ENCODE results near the gene ELP1. TPM values are rescaled to one million over a fixed set of nuclear protein-coding genes. Genes with fewer than 3 reads are reported as not detected.
"Not testable (repeated sequence)": the region's sequence is repeated elsewhere in the genome, so short reads cannot be mapped to it uniquely, and the experiment has no call there.

ELP1 gene
- total RNA-seq, 1 donor from 2014 or later = 32.7 TPM

DNA sequence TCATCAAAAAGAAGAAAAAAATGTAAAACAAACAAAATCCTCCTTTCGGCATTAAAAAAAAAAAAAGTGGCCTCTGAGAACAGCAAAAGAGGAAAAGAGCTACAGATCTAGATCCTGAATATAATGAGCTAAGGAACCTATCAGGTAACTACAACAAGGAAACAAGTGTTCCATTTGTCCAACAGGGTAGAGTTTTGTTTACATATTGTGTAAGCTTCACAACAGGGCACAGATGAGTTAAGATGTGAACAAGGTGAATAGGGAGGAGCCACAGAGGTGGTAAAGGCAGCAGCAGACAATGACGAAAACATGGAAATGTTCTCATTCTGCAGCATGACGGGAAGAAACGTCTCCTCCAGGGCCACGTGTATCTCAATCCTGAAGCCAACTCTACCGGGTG is 14.4 kb downstream of the ELP1 start:
- Mint-ChIP-seq H3K9me3 (no peaks in the 10 kb centered on the region), H3K36me3 (ENCODE audit: low read depth) (peaks cover 56% of the 10 kb centered on the region), H3K27ac (no peak overlapping the region), H3K4me1 (ENCODE audit: low read depth) (no peaks in the 10 kb centered on the region), H3K4me3 (ENCODE audit: low read depth) (no peak overlapping the region), H3K27me3 (ENCODE audit: low read depth) (no peaks in the 10 kb centered on the region)
- no peak for DNase-seq (ENCODE audit: low spot score)
- intact Hi-C loops (cut with micrococcal nuclease) = no loop called here

DNA sequence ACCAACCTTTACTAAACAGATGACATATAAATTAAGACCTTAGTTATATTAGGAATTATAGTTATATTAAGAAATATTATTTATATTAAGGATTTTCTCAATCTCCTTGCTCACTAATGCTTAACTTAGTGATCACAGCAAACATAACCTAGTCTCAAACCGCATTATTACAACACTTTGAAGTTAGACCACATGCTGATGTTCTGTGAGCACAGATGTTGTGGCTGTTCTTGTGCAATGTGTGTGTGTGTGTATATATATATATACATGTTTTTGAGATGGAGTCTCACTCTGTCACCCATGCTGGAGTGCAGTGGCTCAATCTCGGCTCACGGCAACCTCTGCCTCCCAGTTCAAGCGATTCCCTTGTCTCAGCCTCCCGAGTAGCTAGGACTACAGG is 20.5 kb downstream of the ELP1 start:
- Mint-ChIP-seq H3K36me3 (ENCODE audit: low read depth) (peaks cover 59% of the 10 kb centered on the region), H3K4me1 (ENCODE audit: low read depth) (peaks cover 8% of the 10 kb centered on the region), H3K9me3 (no peaks in the 10 kb centered on the region), H3K27me3 (ENCODE audit: low read depth) (no peaks in the 10 kb centered on the region), H3K4me3 (ENCODE audit: low read depth) (no peak overlapping the region), H3K27ac (no peak overlapping the region)
- intact Hi-C loops (cut with micrococcal nuclease) = no loop called here
- DNase-seq (ENCODE audit: low spot score) = no peak

DNA sequence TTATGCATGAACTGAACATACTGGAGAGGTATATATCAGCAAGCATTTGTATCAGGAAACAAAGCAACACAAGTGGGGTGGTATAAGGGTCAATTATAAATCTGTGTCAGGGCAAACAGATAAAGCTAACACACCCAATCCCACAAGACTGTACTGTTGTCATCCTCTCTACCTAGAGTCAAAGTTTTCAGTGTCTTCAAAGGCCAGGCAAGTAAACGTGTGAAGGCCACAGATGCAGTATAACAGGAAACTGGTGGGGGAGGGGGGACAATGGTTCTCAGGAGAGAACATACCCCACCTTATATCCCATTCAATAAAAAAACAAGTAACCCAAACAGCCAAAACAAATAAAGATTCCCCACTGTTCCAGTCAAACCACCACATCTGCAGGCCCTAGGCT is 22.1 kb downstream of the ELP1 start:
- DNase-seq (ENCODE audit: low spot score) = no peak
- Mint-ChIP-seq H3K4me1 (ENCODE audit: low read depth) (peaks cover 8% of the 10 kb centered on the region), H3K27me3 (ENCODE audit: low read depth) (no peaks in the 10 kb centered on the region), H3K36me3 (ENCODE audit: low read depth) (peaks cover 60% of the 10 kb centered on the region), H3K4me3 (ENCODE audit: low read depth) (no peak overlapping the region), H3K9me3 (no peaks in the 10 kb centered on the region), H3K27ac (no peak overlapping the region)
- intact Hi-C loops (cut with micrococcal nuclease) = no loop called here

DNA sequence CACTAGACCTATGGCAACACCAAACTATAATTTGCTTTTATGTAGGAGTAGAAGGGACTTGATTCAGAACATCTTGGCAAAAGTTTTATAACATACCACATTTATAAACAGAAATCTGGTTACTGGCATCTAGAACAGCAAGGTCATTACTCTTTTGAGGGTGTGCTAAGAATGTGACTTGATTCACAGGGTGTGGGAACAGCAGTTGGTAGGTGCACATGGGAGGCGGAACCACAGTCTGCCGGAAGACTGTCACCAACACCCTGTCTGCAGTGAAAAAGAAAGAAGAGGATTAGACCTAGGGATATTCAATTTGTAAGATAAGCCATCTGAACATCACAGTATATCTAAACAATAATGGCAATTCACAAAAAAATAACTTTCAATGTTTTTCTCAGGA is 23.0 kb downstream of the ELP1 start:
- H3K27me3 Mint-ChIP-seq (ENCODE audit: low read depth) = no peaks in the 10 kb centered on the region
- H3K4me3 Mint-ChIP-seq (ENCODE audit: low read depth) = no peak overlapping the region
- H3K27ac Mint-ChIP-seq = no peak overlapping the region

DNA sequence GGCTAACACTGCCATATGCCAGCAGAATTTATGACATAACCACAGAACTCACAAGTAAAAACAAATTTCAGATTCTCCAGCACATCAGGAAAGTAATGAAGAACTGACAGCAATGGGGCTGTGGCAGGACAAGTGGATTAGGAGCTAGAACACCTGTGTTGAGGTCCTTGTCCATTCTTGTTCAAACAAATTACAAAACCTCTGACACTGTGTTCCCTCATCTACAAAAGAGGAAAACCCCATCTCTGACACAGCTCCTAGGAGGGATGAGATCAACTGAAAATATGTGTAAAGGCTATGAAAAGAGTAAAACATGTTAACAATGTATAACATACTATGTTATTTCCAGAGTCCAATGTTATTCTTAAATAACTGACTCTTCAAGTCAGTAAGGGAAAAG is 23.5 kb downstream of the ELP1 start:
- Mint-ChIP-seq H3K27me3 (ENCODE audit: low read depth) (no peaks in the 10 kb centered on the region), H3K27ac (no peak overlapping the region), H3K9me3 (no peaks in the 10 kb centered on the region), H3K4me3 (ENCODE audit: low read depth) (no peak overlapping the region), H3K4me1 (ENCODE audit: low read depth) (peaks cover 8% of the 10 kb centered on the region), H3K36me3 (ENCODE audit: low read depth) (peaks cover 55% of the 10 kb centered on the region)
- intact Hi-C loops (cut with micrococcal nuclease) = no loop called here
- DNase-seq (ENCODE audit: low spot score) = no peak

More for the DNA sequence above, 23.0 kb downstream of the ELP1 start:
- Mint-ChIP-seq H3K36me3 (ENCODE audit: low read depth) (peaks cover 59% of the 10 kb centered on the region), H3K9me3 (no peaks in the 10 kb centered on the region), H3K4me1 (ENCODE audit: low read depth) (peaks cover 8% of the 10 kb centered on the region)
- intact Hi-C loops (cut with micrococcal nuclease) = no loop called here
- DNase-seq (ENCODE audit: low spot score) = no peak

DNA sequence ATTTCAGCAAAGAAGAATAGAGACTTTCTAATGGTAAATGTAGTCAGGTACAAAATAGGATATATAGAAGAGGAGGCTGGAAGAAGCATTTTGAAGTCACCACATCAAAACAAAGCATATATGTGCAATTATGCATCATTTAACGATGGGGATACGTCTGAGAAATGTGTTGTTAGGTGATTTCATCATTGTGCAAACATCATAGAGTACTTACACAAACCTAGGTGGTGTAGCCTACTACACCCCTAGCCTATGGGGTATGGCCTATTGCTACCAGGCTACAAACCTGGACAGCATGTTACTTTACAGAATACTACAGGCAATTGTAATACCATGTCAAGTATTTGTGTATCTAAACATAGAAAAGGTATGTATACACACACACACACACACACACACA is 28.4 kb downstream of the ELP1 start:
- Mint-ChIP-seq H3K4me3 (ENCODE audit: low read depth) (no peak overlapping the region), H3K27me3 (ENCODE audit: low read depth) (no peaks in the 10 kb centered on the region), H3K27ac (no peak overlapping the region), H3K36me3 (ENCODE audit: low read depth) (peaks cover 50% of the 10 kb centered on the region), H3K4me1 (ENCODE audit: low read depth) (no peaks in the 10 kb centered on the region), H3K9me3 (no peaks in the 10 kb centered on the region)
- no peak for DNase-seq (ENCODE audit: low spot score)
- intact Hi-C loops (cut with micrococcal nuclease) = no loop called here

DNA sequence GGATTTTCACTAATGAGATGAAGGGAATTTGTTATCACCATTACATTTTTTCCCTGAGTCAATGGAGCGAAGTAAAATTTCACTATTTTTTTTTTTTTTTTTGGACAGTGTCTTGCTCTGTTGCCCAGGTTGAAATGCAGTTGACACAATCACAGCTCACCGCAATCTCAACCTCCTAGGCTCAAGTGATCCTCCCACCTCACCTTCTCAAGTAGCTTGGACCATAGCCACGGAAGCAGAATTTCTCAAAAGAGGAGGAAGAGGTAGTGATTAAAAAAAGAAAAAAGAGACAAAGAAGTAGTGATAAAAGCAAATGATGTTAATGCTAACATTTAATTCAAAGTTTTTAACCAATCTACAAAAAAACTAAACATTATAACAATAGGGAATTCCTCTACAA is 29.8 kb downstream of the ELP1 start:
- no peaks in the 10 kb centered on the region for H3K4me1 Mint-ChIP-seq (ENCODE audit: low read depth)
- H3K27me3 Mint-ChIP-seq (ENCODE audit: low read depth) = no peaks in the 10 kb centered on the region
- H3K27ac Mint-ChIP-seq = no peak overlapping the region
- intact Hi-C loops (cut with micrococcal nuclease) = no loop called here
- no peak overlapping the region for H3K4me3 Mint-ChIP-seq (ENCODE audit: low read depth)
- no peak for DNase-seq (ENCODE audit: low spot score)
- no peaks in the 10 kb centered on the region for H3K9me3 Mint-ChIP-seq
- peaks cover 47% of the 10 kb centered on the region for H3K36me3 Mint-ChIP-seq (ENCODE audit: low read depth)

DNA sequence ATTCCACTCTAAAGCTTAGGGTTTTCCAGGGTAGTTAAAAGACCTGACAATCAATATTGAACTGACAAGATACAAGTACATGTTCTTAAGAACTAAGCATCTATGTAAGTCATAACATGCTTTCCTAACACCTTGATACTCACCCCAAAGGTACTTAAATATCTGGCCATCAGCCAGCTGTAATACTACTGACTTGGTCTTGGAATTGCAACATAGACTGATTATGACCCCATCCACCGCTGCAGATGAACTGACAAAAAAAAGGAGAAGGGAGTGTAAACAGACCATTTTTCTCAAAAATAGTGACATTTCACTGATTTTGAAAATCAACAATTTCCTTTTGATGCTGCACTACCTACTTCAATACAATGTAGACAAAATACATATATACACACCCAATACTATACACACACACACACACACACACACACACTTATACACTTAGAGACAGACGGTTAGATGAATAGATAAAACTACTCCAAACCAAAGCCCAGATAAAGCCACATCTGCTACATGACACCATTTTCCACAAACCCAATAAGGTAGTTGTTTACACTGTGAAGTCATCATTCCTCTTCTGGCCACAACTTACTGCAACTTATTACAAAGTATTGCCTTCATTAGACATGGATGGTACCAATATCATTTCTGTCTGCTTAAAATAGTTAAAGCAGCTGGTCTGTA is 30.4 kb downstream of the ELP1 start:
- H3K36me3 Mint-ChIP-seq (ENCODE audit: low read depth) = peaks cover 42% of the 10 kb centered on the region
- DNase-seq (ENCODE audit: low spot score) = no peak
- H3K27me3 Mint-ChIP-seq (ENCODE audit: low read depth) = no peaks in the 10 kb centered on the region
- no peaks in the 10 kb centered on the region for H3K9me3 Mint-ChIP-seq
- H3K4me3 Mint-ChIP-seq (ENCODE audit: low read depth) = no peak overlapping the region
- H3K27ac Mint-ChIP-seq = peak overlapping the region; percentile 0
- H3K4me1 Mint-ChIP-seq (ENCODE audit: low read depth) = no peaks in the 10 kb centered on the region
- intact Hi-C loops (cut with micrococcal nuclease) = no loop called here

DNA sequence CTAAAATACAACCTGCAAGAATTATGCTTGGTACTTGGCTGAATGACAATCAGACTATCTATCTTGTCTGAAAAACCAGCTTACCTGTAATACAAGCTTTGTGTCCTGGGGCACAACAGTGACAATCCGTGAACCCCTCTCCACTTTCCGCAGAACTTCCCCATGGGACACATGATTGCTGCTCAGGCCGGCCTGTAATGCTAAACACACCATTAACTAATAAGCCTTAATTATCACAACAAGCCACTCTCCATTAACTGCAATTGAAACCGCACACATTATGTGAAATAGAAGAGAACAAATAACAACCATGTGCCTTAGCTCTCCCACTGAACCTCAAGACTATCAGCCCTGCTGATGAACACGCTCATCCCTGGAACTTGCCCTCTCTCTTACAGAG is 33.7 kb downstream of the ELP1 start:
- intact Hi-C loops (cut with micrococcal nuclease) = no loop called here
- peaks cover 52% of the 10 kb centered on the region for H3K36me3 Mint-ChIP-seq (ENCODE audit: low read depth)
- H3K27ac Mint-ChIP-seq = no peak overlapping the region
- H3K27me3 Mint-ChIP-seq (ENCODE audit: low read depth) = no peaks in the 10 kb centered on the region
- H3K9me3 Mint-ChIP-seq = no peaks in the 10 kb centered on the region
- DNase-seq (ENCODE audit: low spot score) = no peak
- H3K4me1 Mint-ChIP-seq (ENCODE audit: low read depth) = no peaks in the 10 kb centered on the region
- H3K4me3 Mint-ChIP-seq (ENCODE audit: low read depth) = no peak overlapping the region

DNA sequence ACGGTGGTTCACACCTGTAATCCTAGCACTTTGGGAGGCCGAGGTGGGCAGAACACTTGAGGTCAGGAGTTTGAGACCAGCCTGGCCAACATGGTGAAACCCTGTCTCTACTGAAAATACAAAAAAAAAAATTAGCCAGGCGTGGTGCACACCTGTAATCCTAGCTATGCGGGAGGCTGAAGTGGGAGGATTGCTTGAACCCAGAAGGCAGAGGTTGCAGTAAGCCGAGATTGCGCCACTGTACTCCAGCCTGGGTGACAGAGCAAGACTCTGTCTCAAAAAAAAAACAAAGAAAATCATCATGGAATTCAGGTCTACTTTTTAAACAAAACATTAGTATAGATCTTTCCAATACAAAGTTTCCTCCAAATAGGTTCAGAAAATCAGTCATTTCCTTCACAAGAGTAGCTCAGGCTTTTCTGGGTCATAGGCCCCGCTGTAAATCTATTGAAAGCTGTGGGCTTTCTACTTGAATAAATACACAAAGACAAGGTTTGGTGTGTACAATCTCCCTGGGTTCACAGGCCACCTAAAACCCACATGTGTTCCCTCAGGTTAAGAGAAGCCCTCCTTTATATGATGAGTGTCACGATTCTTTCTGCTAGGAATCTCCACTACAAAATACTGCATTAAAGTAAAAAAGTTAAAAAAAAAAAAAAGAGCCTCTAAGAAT is 34.8 kb downstream of the ELP1 start:
- intact Hi-C loops (cut with micrococcal nuclease); H3K27me3 Mint-ChIP-seq (ENCODE audit: low read depth); H3K4me1 Mint-ChIP-seq (ENCODE audit: low read depth); H3K9me3 Mint-ChIP-seq; DNase-seq (ENCODE audit: low spot score); H3K27ac Mint-ChIP-seq; H3K4me3 Mint-ChIP-seq (ENCODE audit: low read depth): not testable (repeated sequence)
- H3K36me3 Mint-ChIP-seq (ENCODE audit: low read depth) = peaks cover 56% of the 10 kb centered on the region

DNA sequence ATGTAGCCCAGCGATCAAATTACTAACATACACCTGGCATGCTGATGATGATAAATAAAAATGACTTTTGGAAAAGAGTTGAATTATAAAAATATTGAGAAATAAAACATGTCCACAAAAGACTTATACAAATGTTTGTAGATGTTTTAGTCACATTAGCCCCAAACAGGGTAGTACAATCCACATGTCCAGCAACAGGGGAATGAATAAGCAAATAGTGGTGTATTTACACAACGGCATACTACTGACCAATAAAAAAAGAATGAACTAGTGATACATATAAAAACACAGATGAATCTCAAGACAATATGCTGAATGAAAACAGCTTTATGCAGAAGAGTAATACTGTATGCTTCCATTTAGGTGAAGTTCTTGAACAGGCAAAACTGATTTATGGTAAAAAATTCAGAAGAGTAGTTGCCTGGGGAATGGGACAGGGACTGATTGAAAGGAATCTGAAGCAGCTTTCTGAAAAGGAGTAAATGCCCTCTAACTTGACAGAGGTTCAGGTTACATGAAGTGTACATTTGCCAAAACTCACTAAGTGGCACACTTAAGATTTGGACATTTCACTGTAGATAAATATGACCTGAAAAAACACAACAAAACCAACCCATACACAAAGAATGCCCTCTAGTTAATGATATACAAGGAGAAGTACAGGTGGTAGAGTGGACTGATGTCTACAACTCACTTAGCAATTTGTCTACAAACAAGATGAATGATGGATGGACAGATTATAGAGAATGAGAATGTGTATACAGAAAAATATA is 36.4 kb downstream of the ELP1 start:
- no peaks in the 10 kb centered on the region for H3K27me3 Mint-ChIP-seq (ENCODE audit: low read depth)
- DNase-seq (ENCODE audit: low spot score) = no peak
- H3K36me3 Mint-ChIP-seq (ENCODE audit: low read depth) = peaks cover 54% of the 10 kb centered on the region
- H3K27ac Mint-ChIP-seq = no peak overlapping the region
- H3K4me1 Mint-ChIP-seq (ENCODE audit: low read depth) = no peaks in the 10 kb centered on the region
- no peak overlapping the region for H3K4me3 Mint-ChIP-seq (ENCODE audit: low read depth)
- intact Hi-C loops (cut with micrococcal nuclease) = no loop called here
- H3K9me3 Mint-ChIP-seq = no peaks in the 10 kb centered on the region

DNA sequence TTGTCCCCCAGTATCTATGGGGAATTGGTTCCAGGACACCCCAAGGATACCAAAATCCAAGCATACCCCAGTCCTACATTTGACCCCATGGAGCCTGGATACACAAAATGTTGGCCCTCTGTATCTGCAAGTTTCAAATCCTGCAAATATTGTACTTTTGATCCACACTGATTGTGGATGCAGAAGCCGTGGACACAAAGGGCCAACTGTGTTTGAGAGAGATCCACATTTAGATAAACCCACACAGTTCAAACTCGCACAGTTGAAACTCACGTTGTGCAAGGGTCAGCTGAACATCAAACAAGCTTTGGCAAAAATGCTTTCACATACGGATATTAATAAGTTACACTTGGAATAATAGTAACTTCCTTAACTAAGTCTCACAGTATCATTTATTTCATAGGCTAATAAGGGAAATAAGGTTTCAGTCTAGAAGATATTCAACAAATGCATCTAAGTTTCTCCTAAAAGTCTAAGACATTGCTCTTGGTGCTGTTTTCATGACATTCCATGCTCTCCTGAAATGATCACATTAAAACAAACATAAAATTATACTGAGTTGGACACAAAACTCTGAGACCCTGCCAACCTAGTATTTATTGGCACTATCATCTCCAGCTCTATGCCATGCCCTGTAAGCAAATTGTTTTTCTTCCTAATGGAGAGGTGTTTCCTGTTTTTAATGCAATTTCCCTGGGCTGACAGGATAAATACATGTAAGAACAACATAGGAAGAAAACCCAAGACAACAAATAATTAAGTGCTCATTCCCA is 39.5 kb downstream of the ELP1 start:
- Mint-ChIP-seq H3K27ac (no peak overlapping the region), H3K9me3 (no peaks in the 10 kb centered on the region), H3K4me3 (ENCODE audit: low read depth) (no peak overlapping the region), H3K27me3 (ENCODE audit: low read depth) (no peaks in the 10 kb centered on the region), H3K36me3 (ENCODE audit: low read depth) (peaks cover 69% of the 10 kb centered on the region), H3K4me1 (ENCODE audit: low read depth) (no peaks in the 10 kb centered on the region)
- no peak for DNase-seq (ENCODE audit: low spot score)
- intact Hi-C loops (cut with micrococcal nuclease) = no loop called here

All from activated T-helper 2 cell treated with anti-CD3 and anti-CD28 coated beads, Interferon-gamma antibody, Interleukin-2, Interleukin-4, amounts not matched to agents 10 μg/mL and 5 μg/mL and 100 μg/mL, durations not matched to agents 14 hours and 24 hours and 36 hours (primary cell).